IPS-15b (cell line): ENCODE data around the gene NFIX.

Source experiments
- H3K27me3 ChIP-seq: one replicate; pipeline ENCODE4 v1.6.1; 2013; ENCODE audit warnings: low read length; ENCODE audit not compliant: control insufficient read depth, insufficient read depth
- H3K36me3 ChIP-seq: one replicate; pipeline ENCODE4 v1.6.1; 2013; ENCODE audit warnings: low read length; ENCODE audit not compliant: control insufficient read depth, insufficient read depth
- H3K4me1 ChIP-seq: one replicate; pipeline ENCODE4 v1.6.1; 2013; ENCODE audit warnings: mild to moderate bottlenecking, low read length; ENCODE audit not compliant: control insufficient read depth, insufficient read depth
- H3K4me3 ChIP-seq: one replicate; pipeline ENCODE4 v1.5.1; 2013; ENCODE audit warnings: low read depth, low read length
- H3K9ac ChIP-seq: one replicate; pipeline ENCODE4 v1.6.1; 2013; ENCODE audit warnings: low read depth, mild to moderate bottlenecking, low read length
- H3K9me3 ChIP-seq: one replicate; pipeline ENCODE4 v1.6.1; 2013; ENCODE audit warnings: mild to moderate bottlenecking, low read length; ENCODE audit not compliant: control insufficient read depth, insufficient read depth

NFIX gene

GRCh38 chr19:12997179-12997966, 2.1 kb downstream of the NFIX start:
- peak overlapping the region; percentile 30 for H3K4me3 ChIP-seq
- H3K36me3 ChIP-seq = no peaks in the 10 kb centered on the region
- H3K4me1 ChIP-seq = no peaks in the 10 kb centered on the region
- no peak overlapping the region for H3K9ac ChIP-seq
- no peaks in the 10 kb centered on the region for H3K9me3 ChIP-seq
- peaks cover 78% of the 10 kb centered on the region for H3K27me3 ChIP-seq

DNA sequence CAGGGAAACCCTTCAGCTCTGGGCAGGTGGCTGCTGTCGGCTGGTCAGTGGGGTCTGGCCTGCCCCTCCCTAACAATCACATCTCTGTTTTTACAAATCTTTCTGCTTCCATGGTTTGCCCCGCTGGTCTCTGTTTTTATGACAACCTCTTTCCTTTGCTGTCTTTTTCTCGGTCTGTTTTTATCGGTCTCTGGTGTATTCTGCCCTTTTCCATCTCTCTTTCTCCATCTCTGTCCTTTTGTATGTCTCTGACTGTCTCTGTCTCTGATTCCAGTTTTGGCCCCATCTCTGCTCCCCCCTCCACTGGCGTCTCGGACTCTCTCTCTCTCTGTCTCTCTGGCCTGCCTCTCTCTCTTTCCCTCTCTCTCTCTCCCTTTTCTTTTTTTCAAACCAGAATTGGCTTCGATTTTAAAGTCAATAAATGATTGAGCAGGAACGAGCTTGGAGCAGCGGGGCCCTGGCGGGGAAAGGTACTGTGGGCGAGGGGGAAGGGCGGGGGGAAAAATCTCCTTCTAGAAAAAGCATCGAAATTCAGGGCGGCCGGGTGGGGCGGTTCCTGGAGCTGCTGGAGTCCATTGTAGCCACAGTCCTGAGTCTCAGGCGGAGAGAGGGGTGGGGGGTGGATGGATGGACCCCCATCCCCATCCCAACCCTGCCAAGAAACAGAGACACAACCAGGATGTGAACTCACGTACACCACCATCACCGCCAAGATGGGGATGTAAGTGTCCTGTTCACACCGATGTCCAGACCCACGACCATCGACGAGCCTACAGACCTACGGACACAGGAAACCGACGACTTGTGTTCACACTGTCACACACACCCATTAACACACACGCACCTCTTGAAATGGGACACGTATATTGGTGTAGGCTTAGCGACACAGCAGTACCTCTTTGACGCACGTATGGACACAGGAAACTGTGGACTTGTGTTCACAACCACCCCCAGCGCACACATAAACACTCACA, 3.0 kb downstream of the NFIX start:
- H3K9ac ChIP-seq = no peak overlapping the region
- H3K27me3 ChIP-seq = peaks cover 76% of the 10 kb centered on the region
- no peaks in the 10 kb centered on the region for H3K9me3 ChIP-seq

GRCh38 chr19:13001166-13001501, 5.9 kb downstream of the NFIX start:
- H3K9ac ChIP-seq = no peak overlapping the region
- no peaks in the 10 kb centered on the region for H3K4me1 ChIP-seq
- H3K4me3 ChIP-seq = no peak overlapping the region
- H3K36me3 ChIP-seq = no peaks in the 10 kb centered on the region
- peaks cover 79% of the 10 kb centered on the region for H3K27me3 ChIP-seq
- no peaks in the 10 kb centered on the region for H3K9me3 ChIP-seq

More for the DNA sequence above, 3.0 kb downstream of the NFIX start:
- Histone ChIP-seq H3K4me3 (no peak overlapping the region), H3K4me1 (no peaks in the 10 kb centered on the region), H3K36me3 (no peaks in the 10 kb centered on the region)

- H3K4me3 ChIP-seq = no peak overlapping the region
- peaks cover 76% of the 10 kb centered on the region for H3K27me3 ChIP-seq
- H3K9me3 ChIP-seq = no peaks in the 10 kb centered on the region
These were observed 6.4 kb downstream of the NFIX start for GRCh38 chr19:13001502-13002165.

DNA sequence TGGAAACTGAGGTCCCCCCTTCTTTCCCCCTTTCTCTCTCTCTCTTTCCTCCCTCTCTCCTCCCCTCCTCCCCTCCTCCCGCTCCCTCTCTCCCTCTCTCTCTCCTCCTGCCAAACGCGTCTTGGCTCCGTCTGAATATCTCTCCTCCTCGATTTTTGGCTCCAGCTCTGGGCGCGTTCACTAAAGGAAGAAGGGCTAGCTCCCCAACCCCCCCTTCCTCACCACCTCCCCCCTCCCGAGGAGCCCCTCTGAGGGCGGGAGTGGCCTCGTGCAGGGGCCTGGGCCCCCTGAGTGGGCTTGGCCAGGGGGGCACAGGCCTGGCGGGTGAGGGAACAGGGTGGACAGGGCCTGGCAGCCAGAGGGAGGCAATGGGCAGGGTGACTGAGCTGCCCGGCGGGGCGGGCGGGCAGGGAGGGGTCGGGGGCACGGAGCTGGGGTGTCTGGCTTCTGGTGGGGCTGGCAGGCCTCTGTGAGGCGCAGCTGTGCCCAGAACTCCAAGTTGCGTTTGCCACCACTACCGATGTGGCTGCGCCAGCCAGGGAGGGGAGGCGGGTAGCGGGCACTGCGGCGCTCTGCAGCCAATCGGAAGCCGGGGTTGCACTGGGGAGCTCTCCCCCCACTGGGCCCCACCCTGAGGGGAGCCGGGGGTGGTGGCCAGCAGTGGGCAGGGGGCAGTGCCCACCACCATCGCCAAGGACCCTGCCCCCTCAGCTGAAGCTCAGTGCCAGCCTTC, 7.1 kb downstream of the NFIX start:
- Histone ChIP-seq H3K36me3 (no peaks in the 10 kb centered on the region), H3K4me3 (no peak overlapping the region), H3K9ac (no peak overlapping the region), H3K27me3 (peaks cover 70% of the 10 kb centered on the region), H3K9me3 (no peaks in the 10 kb centered on the region), H3K4me1 (no peaks in the 10 kb centered on the region)

More at GRCh38 chr19:13001502-13002165, 6.4 kb downstream of the NFIX start:
- H3K9ac ChIP-seq = no peak overlapping the region
- no peaks in the 10 kb centered on the region for H3K36me3 ChIP-seq
- H3K4me1 ChIP-seq = no peaks in the 10 kb centered on the region

- no peak overlapping the region for H3K9ac ChIP-seq
- H3K36me3 ChIP-seq = no peaks in the 10 kb centered on the region
- no peaks in the 10 kb centered on the region for H3K9me3 ChIP-seq
- H3K4me1 ChIP-seq = no peaks in the 10 kb centered on the region
- no peak overlapping the region for H3K4me3 ChIP-seq
- peaks cover 70% of the 10 kb centered on the region for H3K27me3 ChIP-seq
These were observed 7.8 kb downstream of the NFIX start for GRCh38 chr19:13003081-13003480.

DNA sequence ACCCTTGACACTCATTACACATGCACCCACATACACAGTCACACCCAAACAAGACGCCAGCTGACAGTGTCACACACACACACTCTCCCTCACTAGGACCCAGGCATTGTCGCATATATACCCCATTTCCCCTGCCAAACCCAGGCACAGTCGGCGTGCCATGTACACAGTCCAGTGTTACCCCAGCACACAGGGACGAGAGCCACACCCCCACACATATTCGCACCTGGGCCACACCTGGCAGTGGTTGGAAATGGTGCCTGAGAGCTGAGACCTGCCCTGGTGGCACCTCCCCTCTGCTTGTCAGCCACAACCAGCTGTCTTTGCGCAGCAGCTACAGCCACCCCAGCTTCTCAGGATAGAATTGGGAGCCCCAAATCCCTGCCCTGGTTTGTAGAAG, 9.0 kb downstream of the NFIX start:
- H3K4me3 ChIP-seq = no peak overlapping the region
- peaks cover 73% of the 10 kb centered on the region for H3K27me3 ChIP-seq
- H3K4me1 ChIP-seq = no peaks in the 10 kb centered on the region
- H3K9ac ChIP-seq = no peak overlapping the region
- H3K9me3 ChIP-seq = no peaks in the 10 kb centered on the region
- H3K36me3 ChIP-seq = no peaks in the 10 kb centered on the region

DNA sequence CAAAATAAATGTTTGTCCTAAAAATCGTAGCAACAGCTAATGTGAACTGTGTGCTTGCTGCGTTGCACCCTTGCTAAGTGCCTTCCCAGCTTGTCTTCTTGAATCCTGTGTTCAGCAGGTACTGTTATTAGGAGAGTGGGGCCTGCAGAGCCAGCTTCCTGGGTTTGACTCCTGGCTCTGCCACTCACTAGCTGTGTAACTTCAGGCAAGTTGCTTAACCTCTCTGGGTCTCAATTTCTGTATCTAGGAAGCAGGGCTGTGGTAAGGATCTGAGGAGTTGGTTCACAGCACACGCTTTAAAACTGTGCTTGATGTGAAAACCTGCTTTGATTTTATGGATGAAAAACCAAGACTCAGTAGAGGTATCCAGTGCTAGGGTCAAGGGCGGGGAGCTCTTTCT, 10.0 kb downstream of the NFIX start:
- Histone ChIP-seq H3K27me3 (peaks cover 73% of the 10 kb centered on the region), H3K36me3 (no peaks in the 10 kb centered on the region), H3K4me3 (no peak overlapping the region), H3K9me3 (no peaks in the 10 kb centered on the region), H3K9ac (no peak overlapping the region), H3K4me1 (no peaks in the 10 kb centered on the region)

- Histone ChIP-seq H3K27me3 (peaks cover 75% of the 10 kb centered on the region), H3K4me1 (no peaks in the 10 kb centered on the region)
These were observed 10.6 kb downstream of the NFIX start for GRCh38 chr19:13005861-13006370.

GRCh38 chr19:13006431-13007281, 11.4 kb downstream of the NFIX start:
- Histone ChIP-seq H3K4me3 (no peak overlapping the region), H3K9me3 (no peaks in the 10 kb centered on the region), H3K4me1 (no peaks in the 10 kb centered on the region), H3K36me3 (no peaks in the 10 kb centered on the region), H3K9ac (no peak overlapping the region), H3K27me3 (peaks cover 76% of the 10 kb centered on the region)

More at GRCh38 chr19:13005861-13006370, 10.6 kb downstream of the NFIX start:
- no peaks in the 10 kb centered on the region for H3K36me3 ChIP-seq
- H3K9ac ChIP-seq = no peak overlapping the region
- no peak overlapping the region for H3K4me3 ChIP-seq
- H3K9me3 ChIP-seq = no peaks in the 10 kb centered on the region
